Measurements from ENCODE around the gene SPATA33.
"Not testable (repeated sequence)": the region's sequence is repeated elsewhere in the genome, so short reads cannot be mapped to it uniquely, and the experiment has no call there.

DNA sequence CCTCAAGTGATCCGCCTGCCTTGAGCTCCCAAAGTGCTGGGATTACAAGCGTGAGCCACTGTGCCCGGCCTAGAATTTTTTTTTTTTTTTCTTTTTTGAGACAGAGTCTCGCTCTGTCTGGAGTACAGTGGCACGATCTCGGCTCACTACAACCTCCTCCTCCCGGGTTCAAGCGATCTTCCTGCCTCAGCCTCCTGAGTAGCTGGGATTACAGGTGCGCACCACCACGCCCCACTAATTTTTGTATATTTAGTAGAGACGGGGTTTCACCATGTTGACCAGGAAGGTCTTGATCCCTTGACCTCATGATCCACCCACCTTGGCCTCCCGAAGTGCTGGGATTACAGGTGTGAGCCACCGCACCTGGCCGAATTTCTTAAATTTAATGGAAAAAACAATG is 41.1 kb downstream of the SPATA33 start:
- TF ChIP-seq, protein P1, sequence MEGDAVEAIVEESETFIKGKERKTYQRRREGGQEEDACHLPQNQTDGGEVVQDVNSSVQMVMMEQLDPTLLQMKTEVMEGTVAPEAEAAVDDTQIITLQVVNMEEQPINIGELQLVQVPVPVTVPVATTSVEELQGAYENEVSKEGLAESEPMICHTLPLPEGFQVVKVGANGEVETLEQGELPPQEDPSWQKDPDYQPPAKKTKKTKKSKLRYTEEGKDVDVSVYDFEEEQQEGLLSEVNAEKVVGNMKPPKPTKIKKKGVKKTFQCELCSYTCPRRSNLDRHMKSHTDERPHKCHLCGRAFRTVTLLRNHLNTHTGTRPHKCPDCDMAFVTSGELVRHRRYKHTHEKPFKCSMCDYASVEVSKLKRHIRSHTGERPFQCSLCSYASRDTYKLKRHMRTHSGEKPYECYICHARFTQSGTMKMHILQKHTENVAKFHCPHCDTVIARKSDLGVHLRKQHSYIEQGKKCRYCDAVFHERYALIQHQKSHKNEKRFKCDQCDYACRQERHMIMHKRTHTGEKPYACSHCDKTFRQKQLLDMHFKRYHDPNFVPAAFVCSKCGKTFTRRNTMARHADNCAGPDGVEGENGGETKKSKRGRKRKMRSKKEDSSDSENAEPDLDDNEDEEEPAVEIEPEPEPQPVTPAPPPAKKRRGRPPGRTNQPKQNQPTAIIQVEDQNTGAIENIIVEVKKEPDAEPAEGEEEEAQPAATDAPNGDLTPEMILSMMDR (IDR thresholded peaks at IDR 0.05; ENCODE audit: borderline replicate concordance, extremely low read depth, low read length, poor library complexity, severe bottlenecking), result not testable (repeated sequence)
- TF ChIP-seq EZH2 (IDR thresholded peaks at IDR 0.05; ENCODE audit: borderline replicate concordance, low read depth, low read length, severe bottlenecking), result not testable (repeated sequence)

Data from DND-41 (cell line).